Karpas-422 (cell line): ENCODE data around the gene CENPX. TPM values are rescaled to one million over a fixed set of nuclear protein-coding genes. Genes with fewer than 3 reads are reported as not detected.

Experiments used
- DNase-seq: peaks from one replicate; pipeline ENCODE4 v3.0.0-alpha.2; 2015
- H2AFZ ChIP-seq: fragments of 200-600 bp; sonication (generic); 2 replicates; pipeline ENCODE4 v1.6.1; 2014; ENCODE audit warnings: antibody characterized with exemption, low read length, mixed read lengths
- H3K27ac ChIP-seq: fragments of 200-600 bp; sonication (generic); 2 replicates; pipeline ENCODE4 v1.5.1; 2014; ENCODE audit warnings: mild to moderate bottlenecking, low read length, moderate library complexity
- H3K27me3 ChIP-seq: fragments of 200-600 bp; sonication (generic); 2 replicates; pipeline ENCODE4 v1.6.1; 2014; ENCODE audit warnings: low read length, mixed read lengths
- H3K36me3 ChIP-seq: fragments of 200-600 bp; sonication (generic); 2 replicates; pipeline ENCODE4 v1.6.1; 2014; ENCODE audit warnings: low read length, mixed read lengths; ENCODE audit not compliant: insufficient read depth
- H3K4me1 ChIP-seq: fragments of 200-600 bp; sonication (generic); 2 replicates; pipeline ENCODE4 v1.6.1; 2014; ENCODE audit warnings: mild to moderate bottlenecking, low read length, mixed read lengths
- H3K4me2 ChIP-seq: fragments of 200-600 bp; sonication (generic); 2 replicates; pipeline ENCODE4 v1.6.1; 2014; ENCODE audit warnings: low read length, low read depth, mild to moderate bottlenecking; ENCODE audit not compliant: poor library complexity, severe bottlenecking
- H3K4me3 ChIP-seq: fragments of 200-600 bp; sonication (generic); 2 replicates; pipeline ENCODE4 v1.5.1; 2014; ENCODE audit warnings: mild to moderate bottlenecking, antibody characterized with exemption, low read length, mixed read lengths
- H3K79me2 ChIP-seq: fragments of 200-600 bp; sonication (generic); 2 replicates; pipeline ENCODE4 v1.6.1; 2014; ENCODE audit warnings: mild to moderate bottlenecking, low read length, mixed read lengths
- H3K9ac ChIP-seq: fragments of 200-600 bp; sonication (generic); 2 replicates; pipeline ENCODE4 v1.6.0; 2014; ENCODE audit warnings: low read length
- H3K9me2 ChIP-seq: fragments of 200-600 bp; sonication (generic), shearing (Covaris generic); replicated peaks from 2 replicates; pipeline ENCODE4 v1.6.0; 2014; ENCODE audit warnings: mild to moderate bottlenecking, low read length, moderate library complexity; ENCODE audit not compliant: insufficient read depth
- H3K9me3 ChIP-seq: fragments of 300-700, 200-600 bp; sonication (generic); 2 replicates; pipeline ENCODE4 v1.6.1; 2014; ENCODE audit warnings: low read length, mixed read lengths
- H4K20me1 ChIP-seq: fragments of 200-600 bp; sonication (generic); 2 replicates; pipeline ENCODE4 v1.6.1; 2014; ENCODE audit warnings: mild to moderate bottlenecking, antibody characterized with exemption, low read length, low read depth; ENCODE audit not compliant: insufficient read depth
- total RNA-seq: library from RNA; depleted of rRNA; stranded (reverse); fragments of >200 nt; shearing (Covaris generic); gene quantifications from 2 replicates; pipeline ENCODE4 v1.2.3, GENCODE V29; 2014; ENCODE audit warnings: low replicate concordance

Gene CENPX
- total RNA-seq, 1 experiment from 2014 or later: 51.4 TPM

DNA sequence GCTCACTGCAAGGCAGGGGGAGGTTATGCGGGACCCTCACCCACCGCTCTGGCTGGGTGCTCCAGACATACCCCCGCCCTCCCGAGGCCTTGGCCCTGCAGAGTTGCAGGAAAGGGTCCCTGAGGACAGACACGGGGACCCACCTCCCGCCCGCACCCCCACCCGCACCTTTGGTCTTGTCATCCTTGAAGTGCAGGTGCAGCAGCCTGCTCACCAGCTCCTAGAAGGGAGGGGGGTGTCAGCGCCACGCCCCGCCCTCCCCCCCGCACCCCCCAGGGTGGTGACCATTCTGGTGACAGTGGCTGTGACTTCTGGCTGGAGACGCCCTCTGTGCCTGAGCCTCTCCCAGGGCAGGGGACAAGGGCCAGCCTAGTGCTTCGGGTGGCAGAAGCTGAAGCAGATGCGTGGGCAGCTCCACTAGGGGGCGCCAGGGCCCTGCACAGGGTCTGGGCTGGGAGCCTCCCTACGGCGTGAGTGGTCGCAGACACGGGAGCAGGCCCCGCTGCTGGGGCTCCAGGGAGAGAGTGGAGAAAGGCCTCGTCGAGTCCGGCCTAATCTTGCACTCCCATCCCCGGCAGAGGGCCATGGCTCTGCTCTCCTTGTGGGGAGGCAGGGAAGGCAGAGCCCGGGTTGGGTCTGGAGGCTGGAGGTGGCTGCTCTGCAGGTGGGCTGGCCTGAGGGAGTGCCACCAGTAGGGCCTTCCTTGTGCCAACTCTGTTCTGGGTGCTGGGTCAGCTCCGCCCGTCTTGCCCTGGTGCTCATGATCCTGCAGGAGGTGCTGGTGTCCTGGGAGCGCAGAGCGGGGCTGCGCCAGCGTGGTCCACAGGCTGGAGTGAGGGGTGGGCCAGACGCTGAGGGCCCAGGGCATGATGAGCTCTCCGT is 2.7 kb downstream of the CENPX start:
- no peaks in the 10 kb centered on the region for H3K9me2 ChIP-seq
- H3K4me3 ChIP-seq: no peak overlapping the region
- H3K27me3 ChIP-seq: no peaks in the 10 kb centered on the region
- H4K20me1 ChIP-seq: peaks cover 3% of the 10 kb centered on the region; the same call in 1 of the 2 replicates
- H3K79me2 ChIP-seq: peaks cover 26% of the 10 kb centered on the region
- H3K36me3 ChIP-seq: no peaks in the 10 kb centered on the region
- H2AFZ ChIP-seq: no peak overlapping the region
- no peak overlapping the region for H3K27ac ChIP-seq
- H3K4me1 ChIP-seq: peaks cover 30% of the 10 kb centered on the region
- H3K4me2 ChIP-seq: no peak overlapping the region
- no peak overlapping the region for H3K9ac ChIP-seq
- H3K9me3 ChIP-seq: no peaks in the 10 kb centered on the region
- peak; percentile 90 for DNase-seq

DNA sequence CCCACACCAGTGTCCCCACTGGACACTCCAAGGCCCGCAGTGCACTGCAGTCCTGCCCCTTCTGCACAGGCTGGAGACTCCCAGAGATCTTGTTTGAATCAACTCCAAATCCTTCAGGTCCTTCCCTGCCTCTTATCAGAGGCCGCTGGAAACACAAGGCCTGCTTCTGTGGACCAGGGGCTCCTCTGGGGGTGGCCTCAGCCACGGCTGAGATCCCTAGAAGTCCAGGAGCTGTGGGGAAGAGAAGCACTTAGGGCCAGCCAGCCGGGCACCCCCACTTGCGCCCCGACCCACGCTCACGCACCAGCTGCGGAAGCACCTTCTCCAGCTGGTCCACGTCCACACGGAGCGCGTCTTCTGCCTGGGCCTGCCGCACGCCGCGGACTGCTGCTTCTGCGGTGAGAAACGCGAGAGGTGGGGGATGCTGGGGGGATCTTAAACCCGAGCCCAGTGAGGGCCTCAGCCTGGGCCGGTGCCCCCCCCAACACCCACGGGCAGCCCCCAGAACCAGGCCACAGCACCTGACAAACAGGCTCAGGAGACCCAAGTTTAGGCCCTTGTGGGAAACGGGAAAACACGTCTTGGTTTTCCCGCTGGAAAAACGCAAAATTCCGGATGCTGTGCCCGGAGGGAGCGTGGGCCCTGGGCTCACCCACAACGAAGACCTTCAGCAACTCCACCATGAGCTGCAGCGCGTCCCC is 3.5 kb downstream of the CENPX start:
- Histone ChIP-seq H4K20me1 (peaks cover 3% of the 10 kb centered on the region; the same call in 1 of the 2 replicates), H3K4me1 (peaks cover 25% of the 10 kb centered on the region), H3K9ac (no peak overlapping the region), H3K4me3 (no peak overlapping the region), H3K36me3 (no peaks in the 10 kb centered on the region), H3K27ac (no peak overlapping the region), H3K27me3 (no peaks in the 10 kb centered on the region), H3K9me3 (no peaks in the 10 kb centered on the region), H3K4me2 (no peak overlapping the region), H2AFZ (no peak overlapping the region), H3K79me2 (peaks cover 22% of the 10 kb centered on the region), H3K9me2 (no peaks in the 10 kb centered on the region)
- no peak for DNase-seq

DNA sequence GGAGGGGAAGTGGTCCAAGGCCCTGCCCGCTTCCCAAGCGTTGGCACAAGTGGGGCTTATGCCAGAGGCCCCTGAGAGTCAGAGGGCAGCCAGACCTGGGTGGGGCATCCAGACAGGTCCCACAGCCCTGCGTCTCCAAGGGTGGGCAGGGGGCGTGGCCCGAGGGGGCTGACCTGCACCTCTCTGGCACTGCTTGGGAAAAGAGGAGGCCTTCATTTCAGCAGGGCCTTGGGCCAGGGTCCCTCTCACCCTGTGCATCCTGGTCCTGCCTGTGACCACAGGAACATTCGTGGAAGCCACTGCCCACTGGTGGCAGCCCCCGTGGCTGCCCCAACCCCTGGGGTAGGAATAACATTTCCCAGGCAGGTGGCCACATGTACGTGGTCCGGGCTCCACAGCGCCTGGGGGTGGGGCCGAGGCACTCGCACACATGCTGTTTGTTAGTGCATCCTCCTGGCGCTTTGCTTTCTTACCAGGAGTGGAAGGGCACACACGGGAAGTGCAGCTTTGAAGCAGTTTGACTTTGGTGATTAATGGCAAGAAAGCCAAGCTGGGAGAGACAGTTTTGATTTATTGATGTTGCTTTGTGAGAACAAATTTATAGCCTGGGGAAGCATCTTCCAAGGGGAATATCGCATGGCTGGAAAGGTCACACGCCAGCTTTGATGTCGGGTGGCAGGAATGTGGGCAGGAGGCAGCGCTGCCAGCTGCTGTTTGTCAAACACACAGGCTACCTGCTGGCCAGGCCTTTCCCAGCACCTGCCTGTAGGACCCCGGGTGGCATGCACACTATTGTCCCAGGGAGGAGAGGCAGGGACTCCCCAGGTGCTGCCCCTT is 4.3 kb downstream of the CENPX start:
- no peaks in the 10 kb centered on the region for H3K27me3 ChIP-seq
- H2AFZ ChIP-seq: no peak overlapping the region
- H3K4me3 ChIP-seq: no peak overlapping the region
- H3K9me2 ChIP-seq: no peaks in the 10 kb centered on the region
- H3K79me2 ChIP-seq: peaks cover 15% of the 10 kb centered on the region
- no peak overlapping the region for H3K9ac ChIP-seq
- peaks cover 19% of the 10 kb centered on the region for H3K4me1 ChIP-seq
- H3K9me3 ChIP-seq: no peaks in the 10 kb centered on the region
- H3K4me2 ChIP-seq: no peak overlapping the region
- peaks cover 3% of the 10 kb centered on the region; the same call in 1 of the 2 replicates for H4K20me1 ChIP-seq
- no peaks in the 10 kb centered on the region for H3K36me3 ChIP-seq
- DNase-seq: no peak
- H3K27ac ChIP-seq: no peak overlapping the region

DNA sequence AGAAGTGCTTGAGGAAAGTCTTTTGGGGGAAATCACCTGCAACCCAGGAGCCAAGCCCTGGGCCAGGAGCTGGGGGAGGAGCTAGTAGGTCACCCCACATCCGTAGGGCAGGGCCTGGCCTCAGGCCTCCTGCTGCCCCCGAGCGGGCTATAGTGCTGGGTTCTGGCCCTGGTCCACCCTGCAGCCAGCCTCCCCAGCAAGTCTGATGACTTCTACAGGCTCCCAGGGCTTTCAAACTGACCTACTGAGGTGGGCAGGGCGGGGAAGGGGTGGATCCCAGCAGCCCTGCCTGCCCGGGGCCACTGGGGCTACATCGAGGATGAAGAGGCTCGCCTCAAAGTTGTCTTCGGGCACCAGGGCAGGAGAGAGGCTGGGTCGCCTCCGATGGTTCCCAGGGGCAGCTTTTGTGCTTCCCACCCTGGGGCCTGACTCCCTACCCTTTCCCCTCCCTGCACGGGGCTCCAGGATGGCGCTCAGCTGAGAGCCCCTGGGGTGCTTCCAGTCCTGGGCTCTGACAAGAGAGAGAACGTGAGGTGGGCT is 5.0 kb downstream of the CENPX start:
- Histone ChIP-seq H3K27me3 (no peaks in the 10 kb centered on the region), H2AFZ (no peak overlapping the region), H4K20me1 (peaks cover 3% of the 10 kb centered on the region; the same call in 1 of the 2 replicates), H3K9ac (no peak overlapping the region), H3K9me3 (no peaks in the 10 kb centered on the region), H3K4me1 (peaks cover 19% of the 10 kb centered on the region), H3K27ac (no peak overlapping the region), H3K4me2 (no peak overlapping the region), H3K79me2 (peaks cover 15% of the 10 kb centered on the region), H3K36me3 (no peaks in the 10 kb centered on the region), H3K9me2 (no peaks in the 10 kb centered on the region), H3K4me3 (no peak overlapping the region)
- no peak for DNase-seq

DNA sequence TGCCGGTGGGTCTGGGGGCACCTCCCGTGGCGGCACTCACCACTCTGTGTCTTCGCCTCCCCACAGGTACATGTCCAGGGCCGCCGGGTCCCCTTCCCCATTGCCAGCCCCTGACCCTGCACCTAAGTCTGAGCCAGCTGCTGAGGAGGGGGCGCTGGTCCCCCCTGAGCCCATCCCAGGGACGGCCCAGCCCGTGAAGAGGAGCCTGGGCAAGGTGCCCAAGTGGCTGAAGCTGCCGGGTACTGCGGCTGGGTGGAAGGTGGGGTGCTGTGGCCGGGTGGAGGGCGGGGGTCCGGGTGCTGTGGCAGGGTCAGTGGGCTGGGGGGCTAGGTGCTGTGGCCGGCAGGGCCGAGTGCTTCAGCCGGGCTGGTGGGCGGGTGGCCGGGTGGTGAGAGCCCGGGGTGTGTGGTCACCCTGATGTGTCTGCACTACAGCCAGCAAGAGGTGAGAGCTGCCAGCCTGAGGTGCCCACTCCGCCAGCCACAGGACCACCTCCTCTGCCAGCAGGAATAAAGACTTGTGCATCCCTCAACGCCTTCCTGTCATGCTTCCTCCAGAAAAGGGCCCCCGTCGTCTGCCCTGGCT is 5.7 kb downstream of the CENPX start:
- H3K4me2 ChIP-seq: no peak overlapping the region
- H3K4me1 ChIP-seq: peaks cover 19% of the 10 kb centered on the region
- DNase-seq: no peak
- H4K20me1 ChIP-seq: peaks cover 3% of the 10 kb centered on the region; the same call in 1 of the 2 replicates
- no peak overlapping the region for H3K27ac ChIP-seq
- no peak overlapping the region for H3K4me3 ChIP-seq
- H2AFZ ChIP-seq: no peak overlapping the region
- no peaks in the 10 kb centered on the region for H3K9me3 ChIP-seq
- H3K27me3 ChIP-seq: no peaks in the 10 kb centered on the region
- peaks cover 8% of the 10 kb centered on the region for H3K79me2 ChIP-seq
- H3K9ac ChIP-seq: no peak overlapping the region
- no peaks in the 10 kb centered on the region for H3K36me3 ChIP-seq
- no peaks in the 10 kb centered on the region for H3K9me2 ChIP-seq

DNA sequence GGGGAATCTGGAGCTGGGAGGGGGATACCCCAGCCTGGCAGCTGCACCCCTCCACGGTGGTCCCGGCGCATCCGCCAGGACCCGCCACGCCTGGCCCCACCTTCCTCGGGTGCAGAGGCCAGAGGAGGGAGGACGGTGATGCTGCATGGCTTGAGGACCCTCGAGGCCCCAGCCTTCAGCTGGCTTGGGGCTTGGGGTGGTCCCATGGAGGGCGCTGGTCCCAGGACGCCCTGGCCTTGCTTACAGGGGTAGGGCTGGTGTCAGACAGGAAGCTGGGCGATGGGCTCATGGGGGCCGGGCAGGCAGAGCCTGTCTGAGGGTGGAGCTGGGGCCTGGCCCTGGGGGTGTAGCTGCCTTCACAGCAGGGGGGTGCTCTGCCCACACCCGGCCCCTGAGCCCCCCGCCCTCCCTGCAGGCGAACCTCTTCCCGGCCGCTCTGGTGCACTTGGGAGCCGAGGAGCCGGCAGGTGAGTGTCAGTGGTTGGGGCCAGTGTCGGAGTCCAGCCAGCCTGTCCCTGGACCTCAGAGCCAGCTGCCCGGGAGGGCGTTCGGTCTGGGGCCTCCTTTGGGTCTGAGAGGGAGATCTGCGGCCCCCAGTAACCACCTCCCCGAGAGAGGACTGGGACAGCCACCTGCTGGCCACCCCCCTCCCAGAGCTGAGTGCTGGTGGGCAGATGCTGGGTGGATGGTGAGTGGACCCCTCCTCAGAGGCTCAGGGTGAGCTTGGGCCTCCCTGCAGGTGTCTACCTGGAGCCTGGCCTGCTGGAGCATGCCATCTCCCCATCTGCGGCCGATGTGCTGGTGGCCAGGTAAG is 6.4 kb downstream of the CENPX start:
- Histone ChIP-seq H3K9ac (no peak overlapping the region), H3K27ac (no peak overlapping the region), H3K4me2 (no peak overlapping the region), H4K20me1 (peaks cover 3% of the 10 kb centered on the region; the same call in 1 of the 2 replicates), H3K9me2 (no peaks in the 10 kb centered on the region), H3K9me3 (no peaks in the 10 kb centered on the region), H2AFZ (no peak overlapping the region), H3K36me3 (no peaks in the 10 kb centered on the region), H3K4me1 (peaks cover 12% of the 10 kb centered on the region), H3K27me3 (no peaks in the 10 kb centered on the region), H3K4me3 (no peak overlapping the region), H3K79me2 (peaks cover 1% of the 10 kb centered on the region)
- no peak for DNase-seq

DNA sequence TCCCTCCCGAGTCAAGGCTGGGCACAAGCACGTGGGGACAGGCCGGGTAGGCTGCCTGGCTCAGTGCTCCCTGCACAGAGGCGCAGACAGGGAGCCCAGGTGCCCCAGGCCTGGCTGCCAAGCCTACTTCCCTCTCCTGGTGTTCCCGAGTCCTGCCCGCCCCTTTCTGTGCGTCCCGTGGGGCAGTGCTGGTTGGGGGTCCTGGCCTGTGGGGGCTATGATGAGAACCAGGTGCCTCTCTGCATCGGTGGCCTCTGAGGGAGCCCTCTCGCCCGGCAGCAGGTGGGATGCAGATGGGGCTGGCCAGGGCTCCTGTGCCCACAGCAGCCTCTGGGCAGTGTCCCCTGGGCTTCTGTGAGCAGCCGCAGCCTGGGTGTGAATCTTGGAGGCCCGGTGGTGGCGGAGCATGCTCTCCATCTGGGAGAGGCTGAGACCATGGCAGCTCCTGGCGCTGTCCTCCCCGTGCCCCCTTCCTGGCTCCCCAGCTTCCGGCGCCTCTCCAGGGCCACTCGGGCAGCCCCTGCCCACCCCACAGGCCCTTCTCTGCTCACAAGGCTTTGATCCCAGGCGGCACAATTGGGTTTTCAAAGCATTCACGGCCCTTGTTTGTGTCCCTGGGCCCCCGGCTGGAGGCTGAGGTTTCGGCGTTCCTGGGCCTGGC is 7.2 kb downstream of the CENPX start:
- no peak overlapping the region for H3K27ac ChIP-seq
- no peaks in the 10 kb centered on the region for H3K27me3 ChIP-seq
- no peak for DNase-seq
- H4K20me1 ChIP-seq: peaks cover 3% of the 10 kb centered on the region; the same call in 1 of the 2 replicates
- H3K4me2 ChIP-seq: no peak overlapping the region
- no peak overlapping the region for H3K9ac ChIP-seq
- H3K9me3 ChIP-seq: no peaks in the 10 kb centered on the region
- H3K79me2 ChIP-seq: no peaks in the 10 kb centered on the region
- H3K4me3 ChIP-seq: no peak overlapping the region
- H3K4me1 ChIP-seq: peaks cover 5% of the 10 kb centered on the region
- H3K36me3 ChIP-seq: no peaks in the 10 kb centered on the region
- H3K9me2 ChIP-seq: no peaks in the 10 kb centered on the region
- H2AFZ ChIP-seq: no peak overlapping the region
